ENCODE results near the gene PLEKHA1.

DNA sequence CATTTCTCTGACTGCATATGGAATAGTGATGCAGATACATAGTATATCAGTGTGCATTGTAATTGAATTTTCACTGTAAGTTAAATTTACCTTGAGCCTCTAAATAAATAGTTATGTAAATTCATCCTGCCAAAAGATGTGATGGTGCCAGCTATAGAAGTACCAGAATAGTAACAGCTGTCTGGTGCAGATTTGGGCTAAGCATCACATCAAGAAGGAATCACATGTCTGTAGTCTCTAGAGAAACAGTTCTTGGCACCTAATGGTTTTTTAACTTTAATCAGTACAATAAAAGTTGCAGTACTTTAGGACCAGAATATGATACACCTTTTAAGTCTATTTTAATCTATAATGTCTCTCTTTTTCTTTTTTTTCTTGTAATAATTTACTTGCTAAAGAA is 17.4 kb downstream of the PLEKHA1 start:
- TF ChIP-seq, protein P1, sequence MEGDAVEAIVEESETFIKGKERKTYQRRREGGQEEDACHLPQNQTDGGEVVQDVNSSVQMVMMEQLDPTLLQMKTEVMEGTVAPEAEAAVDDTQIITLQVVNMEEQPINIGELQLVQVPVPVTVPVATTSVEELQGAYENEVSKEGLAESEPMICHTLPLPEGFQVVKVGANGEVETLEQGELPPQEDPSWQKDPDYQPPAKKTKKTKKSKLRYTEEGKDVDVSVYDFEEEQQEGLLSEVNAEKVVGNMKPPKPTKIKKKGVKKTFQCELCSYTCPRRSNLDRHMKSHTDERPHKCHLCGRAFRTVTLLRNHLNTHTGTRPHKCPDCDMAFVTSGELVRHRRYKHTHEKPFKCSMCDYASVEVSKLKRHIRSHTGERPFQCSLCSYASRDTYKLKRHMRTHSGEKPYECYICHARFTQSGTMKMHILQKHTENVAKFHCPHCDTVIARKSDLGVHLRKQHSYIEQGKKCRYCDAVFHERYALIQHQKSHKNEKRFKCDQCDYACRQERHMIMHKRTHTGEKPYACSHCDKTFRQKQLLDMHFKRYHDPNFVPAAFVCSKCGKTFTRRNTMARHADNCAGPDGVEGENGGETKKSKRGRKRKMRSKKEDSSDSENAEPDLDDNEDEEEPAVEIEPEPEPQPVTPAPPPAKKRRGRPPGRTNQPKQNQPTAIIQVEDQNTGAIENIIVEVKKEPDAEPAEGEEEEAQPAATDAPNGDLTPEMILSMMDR (IDR thresholded peaks at IDR 0.05; ENCODE audit: extremely low read depth in 1 of 2, insufficient read depth in 1 of 2, low read depth in 1 of 2, low read length in 2 of 2): no peak
- TF ChIP-seq POLR2A (IDR thresholded peaks at IDR 0.05; ENCODE audit: low read depth, low read length): no peak
- TF ChIP-seq POLR2AphosphoS5 (IDR thresholded peaks at IDR 0.05; ENCODE audit: insufficient read depth, low read depth, low read length): no peak
- no peak for TF ChIP-seq JUN (IDR thresholded peaks at IDR 0.05; ENCODE audit: borderline replicate concordance, insufficient read depth, insufficient read length, low read depth)
- TF ChIP-seq, protein P2, sequence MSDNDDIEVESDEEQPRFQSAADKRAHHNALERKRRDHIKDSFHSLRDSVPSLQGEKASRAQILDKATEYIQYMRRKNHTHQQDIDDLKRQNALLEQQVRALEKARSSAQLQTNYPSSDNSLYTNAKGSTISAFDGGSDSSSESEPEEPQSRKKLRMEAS (IDR thresholded peaks at IDR 0.05; ENCODE audit: insufficient read depth, insufficient read length): no peak
- no peak for TF ChIP-seq MYC (IDR thresholded peaks at IDR 0.05; ENCODE audit: low read depth, low read length)
- TF ChIP-seq EZH2 (IDR thresholded peaks at IDR 0.05; ENCODE audit: borderline replicate concordance, low read depth, low read length, severe bottlenecking): no peak
- no peak for TF ChIP-seq FOS (IDR thresholded peaks at IDR 0.05; ENCODE audit: borderline replicate concordance, insufficient read depth, low read length)
- TF ChIP-seq GATA2 (IDR thresholded peaks at IDR 0.05; ENCODE audit: insufficient read depth, insufficient read length, low read depth, low read length): no peak
